ENCODE data around the gene ZNF680.

DNA sequence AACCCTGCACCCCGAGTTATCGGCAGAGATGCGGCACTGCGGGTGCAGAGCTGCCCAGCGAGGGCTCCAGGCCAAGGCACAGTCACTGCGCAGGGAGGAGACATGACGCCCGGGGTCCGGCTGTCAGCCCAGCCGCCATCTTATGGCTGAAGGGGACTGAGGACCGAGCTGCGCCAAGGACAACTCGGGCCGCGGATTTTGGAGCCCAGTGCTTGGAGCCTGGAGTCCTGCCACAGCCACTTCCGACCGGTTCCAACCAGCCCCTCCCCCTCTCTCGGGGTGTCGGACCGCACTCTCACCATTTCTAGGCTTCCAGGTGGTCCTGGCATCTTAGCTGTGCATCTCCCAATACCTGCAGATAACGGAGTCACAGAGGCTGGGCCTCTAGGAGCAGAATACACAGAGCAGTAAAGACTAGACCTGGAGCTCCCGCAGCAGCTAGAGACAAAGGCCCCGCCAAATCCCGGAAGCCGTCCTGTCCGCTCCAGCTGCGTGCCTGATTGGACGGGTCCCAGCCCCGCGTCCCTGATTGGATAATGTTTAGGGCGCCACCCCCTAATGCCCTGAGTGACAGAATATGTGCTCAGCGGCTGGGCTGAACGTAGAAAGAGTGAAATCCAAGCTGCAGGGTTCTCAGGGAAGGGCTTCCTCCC is at the start of gene ZNF680:
- TF ChIP-seq, protein P1, sequence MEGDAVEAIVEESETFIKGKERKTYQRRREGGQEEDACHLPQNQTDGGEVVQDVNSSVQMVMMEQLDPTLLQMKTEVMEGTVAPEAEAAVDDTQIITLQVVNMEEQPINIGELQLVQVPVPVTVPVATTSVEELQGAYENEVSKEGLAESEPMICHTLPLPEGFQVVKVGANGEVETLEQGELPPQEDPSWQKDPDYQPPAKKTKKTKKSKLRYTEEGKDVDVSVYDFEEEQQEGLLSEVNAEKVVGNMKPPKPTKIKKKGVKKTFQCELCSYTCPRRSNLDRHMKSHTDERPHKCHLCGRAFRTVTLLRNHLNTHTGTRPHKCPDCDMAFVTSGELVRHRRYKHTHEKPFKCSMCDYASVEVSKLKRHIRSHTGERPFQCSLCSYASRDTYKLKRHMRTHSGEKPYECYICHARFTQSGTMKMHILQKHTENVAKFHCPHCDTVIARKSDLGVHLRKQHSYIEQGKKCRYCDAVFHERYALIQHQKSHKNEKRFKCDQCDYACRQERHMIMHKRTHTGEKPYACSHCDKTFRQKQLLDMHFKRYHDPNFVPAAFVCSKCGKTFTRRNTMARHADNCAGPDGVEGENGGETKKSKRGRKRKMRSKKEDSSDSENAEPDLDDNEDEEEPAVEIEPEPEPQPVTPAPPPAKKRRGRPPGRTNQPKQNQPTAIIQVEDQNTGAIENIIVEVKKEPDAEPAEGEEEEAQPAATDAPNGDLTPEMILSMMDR (IDR thresholded peaks at IDR 0.05; ENCODE audit: insufficient read depth, low read depth, low read length), result no peak
- no peak for TF ChIP-seq EZH2 (IDR thresholded peaks at IDR 0.05; ENCODE audit: insufficient read depth, low read length)

Data from astrocyte (in vitro differentiated cells and primary cell).